BJ (cell line): Measurements from ENCODE around the gene KIF13A. TPM values are rescaled to one million over a fixed set of nuclear protein-coding genes. Genes with fewer than 3 reads are reported as not detected.
"Not testable (repeated sequence)": the region's sequence is repeated elsewhere in the genome, so short reads cannot be mapped to it uniquely, and the experiment has no call there.

ENCODE experiments used
- CTCF ChIA-PET: fragments of 350-600 bp; formaldehyde crosslinking; extraction: SDS; loops from one replicate; lab custom pipeline; 2021; ENCODE audit warnings: antibody characterized with exemption, inconsistent platforms; lab: Yijun Ruan, JAX
- POLR2A ChIA-PET: fragments of 300-600 bp; sonication (Branson Sonifier 250); formaldehyde crosslinking; extraction: SDS; loops from one replicate; lab custom pipeline; 2021; ENCODE audit warnings: antibody characterized with exemption; lab: Charles Lee
- DNase-seq: peaks from one replicate; pipeline ENCODE4 v3.0.0-alpha.2; 2011; ENCODE audit warnings: low read depth
- H3K27me3 ChIP-seq: 2 replicates; pipeline ENCODE4 v1.6.0; 2011; ENCODE audit warnings: low read length; ENCODE audit not compliant: control insufficient read depth, insufficient read depth
- H3K36me3 ChIP-seq: 2 replicates; pipeline ENCODE4 v1.5.1; 2011; ENCODE audit warnings: low read length; ENCODE audit not compliant: control insufficient read depth, insufficient read depth
- H3K4me3 ChIP-seq: 2 replicates; pipeline ENCODE4 v1.5.1; 2011; ENCODE audit warnings: low read depth, mild to moderate bottlenecking, control low read depth, low read length
- CTCF ChIP-seq: IDR thresholded peaks from 2 replicates; pipeline ENCODE4 v1.5.1; 2011; ENCODE audit warnings: low read depth, mild to moderate bottlenecking, control low read depth, inconsistent platforms, low read length, moderate library complexity; ENCODE audit not compliant: insufficient read depth
- polyA plus RNA-seq: library from polyadenylated mRNA; depleted of rRNA; stranded (reverse); fragments of >200 nt; gene quantifications from 2 replicates; pipeline ENCODE4 v1.2.3, GENCODE V29; 2011

KIF13A gene
- polyA plus RNA-seq, 1 experiment: 41.4 TPM

DNA sequence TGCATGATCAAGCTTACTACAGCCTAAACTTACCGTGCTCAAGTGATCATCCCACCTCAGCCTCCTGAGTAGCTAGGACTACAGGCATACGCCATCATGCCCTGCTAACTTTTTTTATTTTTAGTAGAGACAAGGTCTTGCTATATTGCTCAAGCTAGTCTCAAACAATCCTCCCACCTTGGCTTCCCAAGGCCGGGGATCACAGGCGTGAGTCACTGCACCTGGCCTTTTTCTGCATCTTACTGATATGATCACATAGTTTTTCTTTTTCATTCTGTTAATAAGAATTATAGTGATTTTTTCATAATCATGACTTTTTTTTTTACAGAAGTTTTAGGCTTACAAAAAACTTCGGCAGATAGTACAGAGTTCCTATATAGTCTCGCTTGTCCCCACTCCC lies 93.2 kb downstream of the KIF13A start:
- Histone ChIP-seq H3K36me3 (peaks cover 8% of the 10 kb centered on the region), H3K4me3 (no peak overlapping the region), H3K27me3 (no peaks in the 10 kb centered on the region)
- DNase-seq: no peak
- ChIA-PET CTCF (no interaction called here), POLR2A (no interaction called here)
- TF ChIP-seq CTCF: no peak

DNA sequence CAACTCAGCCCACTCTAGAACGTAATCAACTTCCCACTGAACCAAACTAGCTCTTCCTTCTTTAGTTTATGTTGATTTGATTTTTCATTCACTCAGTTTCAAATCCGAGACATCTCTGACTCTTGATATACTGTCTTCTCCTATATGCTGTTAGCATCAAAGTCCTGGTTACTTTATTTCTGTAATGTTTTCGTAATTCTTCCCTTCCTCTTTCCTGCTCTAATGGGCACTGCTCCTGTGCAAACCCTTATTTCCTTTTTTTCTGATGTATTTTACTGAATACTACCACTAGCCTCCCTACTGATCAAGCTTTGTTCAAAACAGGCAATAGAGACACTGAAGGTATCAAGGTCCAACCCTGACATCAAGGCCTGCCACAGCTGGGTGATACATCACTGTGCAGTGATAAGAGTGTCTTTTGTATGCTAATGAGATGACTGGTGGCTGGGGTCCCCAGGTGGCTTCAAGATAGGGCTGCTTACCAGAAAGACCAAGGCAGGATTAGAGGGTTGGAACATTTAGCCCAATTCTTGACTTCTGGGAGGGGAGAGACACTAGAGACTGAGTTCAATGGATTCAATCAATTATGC lies 95.2 kb downstream of the KIF13A start:
- H3K36me3 ChIP-seq: peaks cover 8% of the 10 kb centered on the region
- H3K4me3 ChIP-seq: no peak overlapping the region
- ChIA-PET POLR2A (no interaction called here), CTCF (interaction anchor here (1.4 to 1.9 kb wide), 2 partner anchors 8 to 14 kb away, joined by 3 to 4 read pairs; no protein-coding TSS in a partner anchor)
- no peak for TF ChIP-seq CTCF
- H3K27me3 ChIP-seq: no peaks in the 10 kb centered on the region
- DNase-seq: no peak

DNA sequence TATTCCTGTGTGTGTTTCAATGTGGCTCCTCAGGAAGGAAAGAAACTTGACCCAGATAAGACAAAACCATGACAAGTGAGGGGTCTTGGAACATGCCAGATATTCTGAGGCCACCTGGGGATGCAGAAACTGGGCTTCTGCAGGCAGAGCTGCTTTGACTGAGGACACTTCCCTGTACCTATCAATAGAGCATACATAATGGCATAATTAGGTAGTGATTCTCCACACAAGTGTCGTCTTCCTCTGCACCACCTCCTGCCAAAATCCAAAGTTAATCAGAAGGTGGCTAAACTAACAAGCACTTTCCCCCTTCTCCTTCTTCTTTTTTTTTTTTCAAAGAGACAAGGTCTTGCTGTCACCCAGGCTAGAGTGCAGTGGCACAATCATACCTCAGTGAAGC lies 97.1 kb downstream of the KIF13A start:
- POLR2A ChIA-PET: no interaction called here

DNA sequence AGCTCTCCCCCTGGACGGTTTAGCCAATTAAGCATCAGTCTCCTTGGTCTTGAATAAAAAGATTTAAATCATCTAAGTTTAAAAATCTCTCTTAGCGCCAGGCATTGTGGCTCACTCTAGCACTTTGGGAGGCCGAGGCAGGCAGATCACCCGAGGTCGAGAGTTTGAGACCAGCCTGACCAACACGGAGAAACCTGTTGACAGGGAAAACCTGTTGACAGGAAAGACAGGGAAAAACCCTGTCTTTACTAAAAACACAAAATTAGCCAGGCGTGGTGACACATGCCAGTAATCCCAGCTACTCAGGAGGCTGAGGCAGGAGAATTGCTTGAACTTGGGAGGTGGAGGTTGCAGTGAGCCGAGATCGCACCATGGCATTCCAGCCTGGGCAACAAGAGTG lies 97.7 kb downstream of the KIF13A start:
- DNase-seq, H3K36me3 ChIP-seq, H3K27me3 ChIP-seq, POLR2A ChIA-PET, H3K4me3 ChIP-seq: not testable (repeated sequence)
- CTCF ChIA-PET: interaction anchor here (0.7 to 1.8 kb wide), 2 partner anchors 11 to 16 kb away, joined by 3 to 5 read pairs; no protein-coding TSS in a partner anchor

More for the DNA sequence above, 97.1 kb downstream of the KIF13A start:
- TF ChIP-seq CTCF: no peak
- no peak for DNase-seq
- Histone ChIP-seq H3K4me3 (no peak overlapping the region), H3K36me3 (peaks cover 6% of the 10 kb centered on the region), H3K27me3 (no peaks in the 10 kb centered on the region)
- CTCF ChIA-PET: interaction anchor here (0.7 to 1.8 kb wide), 2 partner anchors 10 to 16 kb away, joined by 3 to 5 read pairs; no protein-coding TSS in a partner anchor

- CTCF ChIA-PET: no interaction called here
- peaks cover 1% of the 10 kb centered on the region; the same call in 1 of the 2 replicates for H3K36me3 ChIP-seq
- H3K4me3 ChIP-seq: no peak overlapping the region
- H3K27me3 ChIP-seq: no peaks in the 10 kb centered on the region
- DNase-seq: no peak
- no peak for TF ChIP-seq CTCF
- POLR2A ChIA-PET: no interaction called here
Measured at GRCh38 chr6:17886891-17887290, 100.5 kb downstream of the KIF13A start.
